IMR-90 (cell line): Measurements from ENCODE around the gene PLXNC1. TPM values are rescaled to one million over a fixed set of nuclear protein-coding genes. Genes with fewer than 3 reads are reported as not detected.

Experiments
- ATAC-seq: fragments of 200-7000 bp; cut with Tn5 transposase; 2 replicates; pipeline ENCODE4 v1.9.1; 2020; ENCODE audit warnings: low read depth, mild to moderate bottlenecking, moderate library complexity
- BruUV-seq: library from RNA; stranded (reverse); fragments of 400-500 nt; replicated peaks from 2 replicates; lab custom pipeline; 2021; lab: Mats Ljungman, UMichigan
- CTCF ChIA-PET: fragments of 300-600 bp; formaldehyde crosslinking; extraction: SDS; loops from one replicate; lab custom pipeline; 2021; ENCODE audit warnings: antibody characterized with exemption; lab: Yijun Ruan, JAX
- POLR2A ChIA-PET: fragments of 300-600 bp; sonication (Branson Sonifier 250); formaldehyde crosslinking; loops from one replicate; lab custom pipeline; 2022; ENCODE audit warnings: antibody characterized with exemption; ENCODE audit not compliant: unreplicated experiment; lab: Charles Lee
- DNase-seq: peaks from one replicate; pipeline ENCODE4 v3.0.0; 2013
- H2AFZ ChIP-seq: replicated peaks from 2 replicates; pipeline ENCODE3; 2013; ENCODE audit warnings: low read length, mild to moderate bottlenecking; ENCODE audit not compliant: poor library complexity
- H2AK5ac ChIP-seq: 2 replicates; pipeline ENCODE4 v1.6.1; 2013; ENCODE audit warnings: low read depth, low read length, inconsistent platforms
- H2AK9ac ChIP-seq: replicated peaks from 2 replicates; pipeline ENCODE3; 2013; ENCODE audit warnings: mild to moderate bottlenecking, low read depth, low read length, moderate library complexity; ENCODE audit not compliant: poor library complexity
- H2BK120ac ChIP-seq: 2 replicates; pipeline ENCODE4 v1.6.1; 2013; ENCODE audit warnings: low read depth, low read length, inconsistent platforms
- H2BK15ac ChIP-seq: 3 replicates; pipeline ENCODE4 v1.6.1; 2013; ENCODE audit warnings: low read depth, low read length, inconsistent platforms
- H2BK20ac ChIP-seq: 2 replicates; pipeline ENCODE4 v1.6.1; 2013; ENCODE audit warnings: low read depth, mild to moderate bottlenecking, inconsistent platforms, low read length, moderate library complexity
- H2BK5ac ChIP-seq: 2 replicates; pipeline ENCODE4 v1.6.1; 2013; ENCODE audit warnings: mild to moderate bottlenecking, low read depth, low read length, inconsistent platforms; ENCODE audit not compliant: poor library complexity, severe bottlenecking
- H3K14ac ChIP-seq: replicated peaks from 2 replicates; pipeline ENCODE4 v1.6.1; 2013; ENCODE audit warnings: low read depth, low read length, inconsistent platforms
- H3K18ac ChIP-seq: 2 replicates; pipeline ENCODE4 v1.6.1; 2013; ENCODE audit warnings: low read depth, low read length, control low read depth
- H3K23ac ChIP-seq: 2 replicates; pipeline ENCODE4 v1.6.1; 2013; ENCODE audit warnings: low read depth, low read length, inconsistent platforms
- H3K27ac ChIP-seq: 2 replicates; pipeline ENCODE4 v1.5.1; 2013; ENCODE audit warnings: mild to moderate bottlenecking, control low read depth, low read length; ENCODE audit not compliant: insufficient read depth
- H3K27me3 ChIP-seq: 2 replicates; pipeline ENCODE4 v1.6.1; 2013; ENCODE audit warnings: low read length; ENCODE audit not compliant: control insufficient read depth, insufficient read depth
- H3K36me3 ChIP-seq: 2 replicates; pipeline ENCODE4 v1.6.1; 2013; ENCODE audit warnings: low read length, mixed read lengths; ENCODE audit not compliant: control insufficient read depth, insufficient read depth
- H3K4ac ChIP-seq: 2 replicates; pipeline ENCODE4 v1.6.1; 2013; ENCODE audit warnings: low read depth, low read length, inconsistent platforms
- H3K4me1 ChIP-seq: 2 replicates; pipeline ENCODE4 v1.6.1; 2013; ENCODE audit warnings: low read length, mixed read lengths; ENCODE audit not compliant: control insufficient read depth, insufficient read depth
- H3K4me2 ChIP-seq: 2 replicates; pipeline ENCODE4 v1.6.1; 2013; ENCODE audit warnings: low read depth, mild to moderate bottlenecking, control low read depth, low read length, moderate library complexity
- H3K4me3 ChIP-seq: 2 replicates; pipeline ENCODE4 v1.5.1; 2013; ENCODE audit warnings: low read depth, mild to moderate bottlenecking, control low read depth, low read length, moderate library complexity; ENCODE audit not compliant: insufficient read depth
- H3K56ac ChIP-seq: 2 replicates; pipeline ENCODE4 v1.6.1; 2013; ENCODE audit warnings: low read length, inconsistent platforms; ENCODE audit not compliant: insufficient read depth; ENCODE audit errors: extremely low read depth
- H3K79me1 ChIP-seq, 2 experiments: 2 replicates each; pipeline ENCODE4 v1.6.1; 2013; ENCODE audit warnings: low read length in 2 of 2, inconsistent platforms in 1 of 2, low read depth in 1 of 2
- H3K9ac ChIP-seq: 2 replicates; pipeline ENCODE4 v1.6.1; 2013; ENCODE audit warnings: low read depth, low read length, control low read depth
- H3K9me1 ChIP-seq: 2 replicates; pipeline ENCODE4 v1.6.1; 2013; ENCODE audit warnings: low read length, inconsistent platforms; ENCODE audit not compliant: insufficient read depth
- H3K9me3 ChIP-seq: 2 replicates; pipeline ENCODE4 v1.6.1; 2013; ENCODE audit warnings: low read length; ENCODE audit not compliant: control insufficient read depth, insufficient read depth
- H4K20me1 ChIP-seq: 2 replicates; pipeline ENCODE4 v1.6.1; 2013; ENCODE audit warnings: low read length, inconsistent platforms; ENCODE audit not compliant: insufficient read depth
- H4K5ac ChIP-seq: 2 replicates; pipeline ENCODE4 v1.6.1; 2013; ENCODE audit warnings: mild to moderate bottlenecking, low read depth, low read length, control low read depth
- H4K8ac ChIP-seq, 2 experiments: 2 replicates each; pipeline ENCODE4 v1.6.1; 2013; ENCODE audit warnings: low read depth in 2 of 2, low read length in 2 of 2, control low read depth in 1 of 2, inconsistent platforms in 1 of 2
- H4K91ac ChIP-seq: 2 replicates; pipeline ENCODE4 v1.6.1; 2013; ENCODE audit warnings: low read depth, low read length, inconsistent platforms; ENCODE audit not compliant: insufficient read depth
- BHLHE40 ChIP-seq: fragments of 150-350 bp; IDR thresholded peaks from 2 replicates; pipeline ENCODE4 v1.6.1; 2016; ENCODE audit warnings: mild to moderate bottlenecking, low read depth, low read length
- CEBPB ChIP-seq: IDR thresholded peaks from 2 replicates; pipeline ENCODE4 v1.6.1; 2012; ENCODE audit warnings: low read depth, low read length, improper control_type of control experiment
- MAFK ChIP-seq: IDR thresholded peaks from 2 replicates; pipeline ENCODE4 v1.6.1; 2012; ENCODE audit warnings: low read depth, low read length, improper control_type of control experiment
- MAZ ChIP-seq: IDR thresholded peaks from 2 replicates; pipeline ENCODE4 v1.6.1; 2012; ENCODE audit warnings: low read depth, mild to moderate bottlenecking, low read length, improper control_type of control experiment, moderate library complexity, borderline replicate concordance
- MXI1 ChIP-seq: IDR thresholded peaks from 2 replicates; pipeline ENCODE4 v1.6.1; 2012; ENCODE audit warnings: low read depth, mild to moderate bottlenecking, low read length, moderate library complexity, borderline replicate concordance
- NFE2L2 ChIP-seq: fragments of 150-350 bp; IDR thresholded peaks from 2 replicates; pipeline ENCODE4 v1.6.1; 2016; ENCODE audit warnings: low read depth, mild to moderate bottlenecking, low read length
- POLR2A ChIP-seq: IDR thresholded peaks from 2 replicates; pipeline ENCODE4 v1.6.1; 2012; ENCODE audit warnings: mild to moderate bottlenecking, low read depth, low read length
- RAD21 ChIP-seq: IDR thresholded peaks from 2 replicates; pipeline ENCODE4 v1.6.1; 2012; ENCODE audit warnings: low read length, improper control_type of control experiment
- WGBS, 2 experiments: methylation state at CpG; one replicate each; pipeline versions ENCODE4 v1.1.5 to v1.1.7; 2013; ENCODE audit warnings: missing lambda C conversion rate in 2 of 2; ENCODE audit not compliant: insufficient read length in 1 of 2; ENCODE audit errors: extremely low coverage in 2 of 2; 5-methylcytosine and 5-hydroxymethylcytosine counted together
- dilution Hi-C: fragments of 300-500 bp; cut with HindIII; formaldehyde crosslinking; loops from one replicate; pipeline ENCODE4 v1.14.3; 2018; ENCODE audit warnings: low sequenced_read_pairs; ENCODE audit not compliant: unreplicated experiment
- in situ Hi-C: fragments of 300-500 bp; cut with MboI; formaldehyde crosslinking; loops from 3 replicates; pipeline ENCODE4 v1.14.3; 2019; ENCODE audit warnings: low sequenced_read_pairs, inconsistent platforms, mixed read lengths
- intact Hi-C: fragments of 100-400 bp; cut with micrococcal nuclease; formaldehyde crosslinking; loops from 2 replicates; pipeline ENCODE4 v1.10.0; 2022
- polyA plus RNA-seq, 3 experiments: library from polyadenylated mRNA; depleted of rRNA; stranded (reverse); fragments of >200 nt; gene quantifications; 2 replicates each; pipeline ENCODE4 v1.2.3, GENCODE V29; 2012; ENCODE audit warnings: low replicate concordance in 1 of 3
- total RNA-seq: library from RNA; depleted of rRNA; stranded (reverse); fragments of >200 nt; gene quantifications from 2 replicates; pipeline ENCODE4 v1.2.3, GENCODE V29; 2012
- TF ChIP-seq, protein P1 (sequence below): fragments of 150-350 bp; IDR thresholded peaks from 2 replicates; pipeline ENCODE4 v1.6.1; 2016; ENCODE audit warnings: low read depth, mild to moderate bottlenecking, low read length, moderate library complexity, borderline replicate concordance
- TF ChIP-seq, protein P2 (sequence below): conservative IDR thresholded peaks from 2 replicates; pipeline ENCODE4 v1.5.1; 2012; ENCODE audit warnings: mild to moderate bottlenecking, low read depth, low read length, improper control_type of control experiment

The PLXNC1 gene
- total and polyA plus RNA-seq, 2 of the 4 experiments (the other 2 are of a cell fraction): 1.0 to 1.6 TPM

DNA sequence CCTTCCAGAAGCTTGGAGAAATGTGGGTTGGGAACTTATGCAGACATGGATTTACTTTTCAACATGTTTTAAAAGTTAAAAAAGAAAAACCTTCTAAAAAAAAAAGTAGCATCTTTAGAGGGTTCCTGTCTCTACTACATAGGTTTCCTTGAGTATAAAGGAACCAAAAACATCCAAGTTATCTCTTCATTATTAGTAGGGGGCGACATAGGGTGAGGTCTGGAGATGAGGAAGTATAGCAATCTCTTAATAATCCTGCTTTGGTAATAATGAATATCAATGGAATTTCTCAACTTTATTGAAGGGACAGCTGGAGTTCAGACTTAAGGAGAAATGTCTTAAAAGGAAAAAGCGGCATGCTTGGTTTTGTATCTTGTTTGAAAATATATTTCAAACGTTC, 6.5 kb upstream of the PLXNC1 start:
- CTCF ChIA-PET: interaction anchor here (0.6 kb wide), 1 partner anchor 591 kb away, joined by 3 read pairs; no protein-coding TSS in a partner anchor
- intact Hi-C loops (loop anchor here (10.0 kb wide), 1 partner anchor 623 kb away; no protein-coding TSS in a partner anchor), dilution Hi-C loops (loop anchor here (25.0 kb wide), 1 partner anchor 395 kb away; no protein-coding TSS in a partner anchor), in situ Hi-C loops (loop anchor here (25.0 kb wide), 2 partner anchors 620 to 1195 kb away; no protein-coding TSS in a partner anchor)
- H3K27ac ChIP-seq: no peak overlapping the region
- H4K20me1 ChIP-seq: no peaks in the 10 kb centered on the region
- POLR2A ChIA-PET: no interaction called here
- no peak overlapping the region for H2AK5ac ChIP-seq
- H3K79me1 ChIP-seq: no peaks in the 10 kb centered on the region
- H4K91ac ChIP-seq: no peak overlapping the region
- no peak overlapping the region for H2BK120ac ChIP-seq
- H3K18ac ChIP-seq: no peak overlapping the region
- H3K36me3 ChIP-seq: no peaks in the 10 kb centered on the region
- H3K23ac ChIP-seq: no peak overlapping the region
- DNase-seq (no peak), ATAC-seq (no peak)
- TF ChIP-seq, protein P1, sequence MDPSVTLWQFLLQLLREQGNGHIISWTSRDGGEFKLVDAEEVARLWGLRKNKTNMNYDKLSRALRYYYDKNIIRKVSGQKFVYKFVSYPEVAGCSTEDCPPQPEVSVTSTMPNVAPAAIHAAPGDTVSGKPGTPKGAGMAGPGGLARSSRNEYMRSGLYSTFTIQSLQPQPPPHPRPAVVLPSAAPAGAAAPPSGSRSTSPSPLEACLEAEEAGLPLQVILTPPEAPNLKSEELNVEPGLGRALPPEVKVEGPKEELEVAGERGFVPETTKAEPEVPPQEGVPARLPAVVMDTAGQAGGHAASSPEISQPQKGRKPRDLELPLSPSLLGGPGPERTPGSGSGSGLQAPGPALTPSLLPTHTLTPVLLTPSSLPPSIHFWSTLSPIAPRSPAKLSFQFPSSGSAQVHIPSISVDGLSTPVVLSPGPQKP: no peak
- TF ChIP-seq MAZ: no peak
- no peak for TF ChIP-seq MXI1
- no peak for TF ChIP-seq CEBPB
- no peak for TF ChIP-seq MAFK
- TF ChIP-seq BHLHE40: no peak
- TF ChIP-seq POLR2A: no peak
- TF ChIP-seq, protein P2, sequence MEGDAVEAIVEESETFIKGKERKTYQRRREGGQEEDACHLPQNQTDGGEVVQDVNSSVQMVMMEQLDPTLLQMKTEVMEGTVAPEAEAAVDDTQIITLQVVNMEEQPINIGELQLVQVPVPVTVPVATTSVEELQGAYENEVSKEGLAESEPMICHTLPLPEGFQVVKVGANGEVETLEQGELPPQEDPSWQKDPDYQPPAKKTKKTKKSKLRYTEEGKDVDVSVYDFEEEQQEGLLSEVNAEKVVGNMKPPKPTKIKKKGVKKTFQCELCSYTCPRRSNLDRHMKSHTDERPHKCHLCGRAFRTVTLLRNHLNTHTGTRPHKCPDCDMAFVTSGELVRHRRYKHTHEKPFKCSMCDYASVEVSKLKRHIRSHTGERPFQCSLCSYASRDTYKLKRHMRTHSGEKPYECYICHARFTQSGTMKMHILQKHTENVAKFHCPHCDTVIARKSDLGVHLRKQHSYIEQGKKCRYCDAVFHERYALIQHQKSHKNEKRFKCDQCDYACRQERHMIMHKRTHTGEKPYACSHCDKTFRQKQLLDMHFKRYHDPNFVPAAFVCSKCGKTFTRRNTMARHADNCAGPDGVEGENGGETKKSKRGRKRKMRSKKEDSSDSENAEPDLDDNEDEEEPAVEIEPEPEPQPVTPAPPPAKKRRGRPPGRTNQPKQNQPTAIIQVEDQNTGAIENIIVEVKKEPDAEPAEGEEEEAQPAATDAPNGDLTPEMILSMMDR: no peak
- no peak for TF ChIP-seq RAD21
- TF ChIP-seq NFE2L2: no peak
- no peak overlapping the region for H4K8ac ChIP-seq
- no peak overlapping the region for H3K56ac ChIP-seq
- no peak overlapping the region for H2AFZ ChIP-seq
- no peak overlapping the region for H3K4me3 ChIP-seq
- WGBS, 2 experiments: no CpG with 5 or more reads among the region's 3 CpGs
- no peak overlapping the region for H2BK20ac ChIP-seq
- no peak overlapping the region for H3K4ac ChIP-seq
- no peaks in the 10 kb centered on the region for H3K9me1 ChIP-seq
- no peak overlapping the region for H4K5ac ChIP-seq
- no TSS peak for BruUV-seq
- H3K9ac ChIP-seq: no peak overlapping the region
- no peak overlapping the region for H3K4me2 ChIP-seq
- no peaks in the 10 kb centered on the region; the same call in 1 of the 2 replicates for H3K4me1 ChIP-seq
- no peak overlapping the region for H2BK5ac ChIP-seq
- H3K27me3 ChIP-seq: peaks cover 54% of the 10 kb centered on the region
- no peak overlapping the region for H3K14ac ChIP-seq
- H2AK9ac ChIP-seq: no peak overlapping the region
- H3K9me3 ChIP-seq: no peaks in the 10 kb centered on the region
- H2BK15ac ChIP-seq: no peak overlapping the region
